Activated CD8-positive, alpha-beta memory T cell treated with anti-CD3 and anti-CD28 coated beads for 36 hours (primary cell): Measurements from ENCODE around the gene MFSD2A. TPM values are rescaled to one million over a fixed set of nuclear protein-coding genes. Genes with fewer than 3 reads are reported as not detected.

Source experiments
- CTCF ChIA-PET: fragments of 350-600 bp; sonication (Branson Sonifier 250); formaldehyde crosslinking; loops from one replicate; lab custom pipeline; 2021; ENCODE audit warnings: antibody characterized with exemption; lab: Charles Lee
- POLR2A ChIA-PET: fragments of 350-600 bp; sonication (Branson Sonifier 250); formaldehyde crosslinking; loops from one replicate; lab custom pipeline; 2021; ENCODE audit warnings: antibody characterized with exemption; lab: Charles Lee
- total RNA-seq, 2 experiments: library from RNA; stranded (reverse); gene quantifications; one replicate each; pipeline ENCODE4 v1.2.3, GENCODE V29; 2021

Gene MFSD2A
- total RNA-seq, 2 experiments from 2014 or later, result 23.7 to 24.0 TPM

- POLR2A ChIA-PET, result no interaction called here
- CTCF ChIA-PET, result interaction anchor here (1.1 kb wide), 1 partner anchor 17 kb away, joined by 3 read pairs; no protein-coding TSS in a partner anchor
Measured at GRCh38 chr1:39936724-39937491, 18.0 kb upstream of the MFSD2A start.

- ChIA-PET CTCF (no interaction called here), POLR2A (no interaction called here)
Measured at GRCh38 chr1:39938856-39939255, 16.1 kb upstream of the MFSD2A start.

GRCh38 chr1:39940253-39940652 is 14.7 kb upstream of the MFSD2A start:
- ChIA-PET POLR2A (no interaction called here), CTCF (no interaction called here)

GRCh38 chr1:39940980-39941871 is 13.7 kb upstream of the MFSD2A start:
- ChIA-PET POLR2A (no interaction called here), CTCF (no interaction called here)

- POLR2A ChIA-PET, result no interaction called here
Measured at GRCh38 chr1:39943471-39944290, 11.3 kb upstream of the MFSD2A start.

GRCh38 chr1:39944410-39945112 is 10.4 kb upstream of the MFSD2A start:
- POLR2A ChIA-PET, result no interaction called here
- CTCF ChIA-PET, result interaction anchor here (0.7 kb wide), 1 partner anchor 113 kb away, joined by 4 read pairs; no protein-coding TSS in a partner anchor

More at GRCh38 chr1:39943471-39944290, 11.3 kb upstream of the MFSD2A start:
- CTCF ChIA-PET, result interaction anchor here (0.7 to 0.9 kb wide), 3 partner anchors 24 to 112 kb away, joined by 3 to 4 read pairs (median 3); partner anchors contain the start of gene MYCL

GRCh38 chr1:39946216-39946615 is 8.7 kb upstream of the MFSD2A start:
- ChIA-PET POLR2A (no interaction called here), CTCF (no interaction called here)

- ChIA-PET CTCF (interaction anchor here (0.6 to 1.1 kb wide), 2 partner anchors 17 to 38 kb away, joined by 3 read pairs; no protein-coding TSS in a partner anchor), POLR2A (no interaction called here)
Measured at GRCh38 chr1:39947260-39947659, 7.7 kb upstream of the MFSD2A start.

- POLR2A ChIA-PET, result no interaction called here
Measured at GRCh38 chr1:39949891-39950290, 5.1 kb upstream of the MFSD2A start.

GRCh38 chr1:39951926-39952325 is 3.0 kb upstream of the MFSD2A start:
- ChIA-PET CTCF (no interaction called here), POLR2A (no interaction called here)

More at GRCh38 chr1:39949891-39950290, 5.1 kb upstream of the MFSD2A start:
- CTCF ChIA-PET, result interaction anchor here (1.4 kb wide), 1 partner anchor 23 kb away, joined by 6 read pairs; no protein-coding TSS in a partner anchor

- CTCF ChIA-PET, result interaction anchor here (1.0 kb wide), 1 partner anchor 33 kb away, joined by 3 read pairs; no protein-coding TSS in a partner anchor
Measured at GRCh38 chr1:39952359-39953110, 2.4 kb upstream of the MFSD2A start.

GRCh38 chr1:39954324-39954869 is 548 bp upstream of the MFSD2A start:
- POLR2A ChIA-PET, result no interaction called here
- CTCF ChIA-PET, result no interaction called here

More at GRCh38 chr1:39952359-39953110, 2.4 kb upstream of the MFSD2A start:
- POLR2A ChIA-PET, result no interaction called here

GRCh38 chr1:39955547-39956539 is 898 bp downstream of the MFSD2A start:
- CTCF ChIA-PET, result interaction anchor here (0.6 to 1.4 kb wide), 8 partner anchors 26 to 577 kb away, joined by 3 to 5 read pairs (median 3); no protein-coding TSS in a partner anchor
- POLR2A ChIA-PET, result interaction anchor here (0.6 to 1.1 kb wide), 4 partner anchors 25 to 72 kb away, joined by 3 read pairs; no protein-coding TSS in a partner anchor

GRCh38 chr1:39957299-39958015 is 2.5 kb downstream of the MFSD2A start:
- POLR2A ChIA-PET, result no interaction called here
- CTCF ChIA-PET, result interaction anchor here (0.6 to 1.4 kb wide), 2 partner anchors 140 to 351 kb away, joined by 3 to 5 read pairs; no protein-coding TSS in a partner anchor
